Dendritic cell treated with granulocyte-macrophage colony-stimulating factor and Interleukin-4, amounts not matched to agents 40 ng/mL and 50 ng/mL, for 4 days (primary cell): ENCODE results near the gene HSPH1.
A peak's percentile ranks its signal among the peaks of the same experiment; 100 is the strongest.
"Not testable (repeated sequence)": the region's sequence is repeated elsewhere in the genome, so short reads cannot be mapped to it uniquely, and the experiment has no call there.

Experiments used
- H3K27ac Mint-ChIP-seq: one replicate; pipeline ENCODE4 v1.8.0; 2022; ENCODE audit warnings: mild to moderate bottlenecking, mixed read lengths
- H3K27me3 Mint-ChIP-seq: one replicate; pipeline ENCODE4 v1.8.0; 2022; ENCODE audit warnings: mild to moderate bottlenecking, mixed read lengths
- H3K36me3 Mint-ChIP-seq: one replicate; pipeline ENCODE4 v1.8.0; 2022; ENCODE audit warnings: low read depth, mixed read lengths
- H3K4me1 Mint-ChIP-seq: one replicate; pipeline ENCODE4 v1.8.0; 2022; ENCODE audit warnings: low read depth, mixed read lengths
- H3K4me3 Mint-ChIP-seq: one replicate; pipeline ENCODE4 v1.8.0; 2022; ENCODE audit warnings: mild to moderate bottlenecking, moderate library complexity, mixed read lengths
- H3K9me3 Mint-ChIP-seq: one replicate; pipeline ENCODE4 v1.8.0; 2022; ENCODE audit warnings: mixed read lengths
- intact Hi-C: fragments of 100-400 bp; cut with micrococcal nuclease; formaldehyde crosslinking; loops from one replicate; pipeline ENCODE4 v1.15.0; 2022

HSPH1 gene

GRCh38 chr13:31111136-31111535 is 50.6 kb downstream of the HSPH1 start:
- Mint-ChIP-seq H3K36me3 (no peaks in the 10 kb centered on the region), H3K4me3 (no peak overlapping the region), H3K27ac (no peak overlapping the region), H3K27me3 (peaks cover 38% of the 10 kb centered on the region), H3K9me3 (no peaks in the 10 kb centered on the region), H3K4me1 (peaks cover 17% of the 10 kb centered on the region)
- intact Hi-C loops: no loop called here

- intact Hi-C loops: no loop called here
- H3K9me3 Mint-ChIP-seq: no peaks in the 10 kb centered on the region
- H3K4me3 Mint-ChIP-seq: no peak overlapping the region
- H3K4me1 Mint-ChIP-seq: peaks cover 17% of the 10 kb centered on the region
- H3K27ac Mint-ChIP-seq: peak overlapping the region; percentile 20
- H3K27me3 Mint-ChIP-seq: peaks cover 34% of the 10 kb centered on the region
- no peaks in the 10 kb centered on the region for H3K36me3 Mint-ChIP-seq
Observed at GRCh38 chr13:31110617-31111016, 51.1 kb downstream of the HSPH1 start.

- intact Hi-C loops: no loop called here
Observed at GRCh38 chr13:31110169-31110568, 51.5 kb downstream of the HSPH1 start.

GRCh38 chr13:31107109-31107508 is 54.6 kb downstream of the HSPH1 start:
- H3K4me1 Mint-ChIP-seq: peaks cover 12% of the 10 kb centered on the region
- no peaks in the 10 kb centered on the region for H3K36me3 Mint-ChIP-seq
- intact Hi-C loops: no loop called here
- no peaks in the 10 kb centered on the region for H3K9me3 Mint-ChIP-seq
- H3K27me3 Mint-ChIP-seq: peaks cover 34% of the 10 kb centered on the region
- no peak overlapping the region for H3K4me3 Mint-ChIP-seq
- H3K27ac Mint-ChIP-seq: no peak overlapping the region

More at GRCh38 chr13:31110169-31110568, 51.5 kb downstream of the HSPH1 start:
- no peaks in the 10 kb centered on the region for H3K9me3 Mint-ChIP-seq
- peaks cover 34% of the 10 kb centered on the region for H3K27me3 Mint-ChIP-seq
- no peak overlapping the region for H3K4me3 Mint-ChIP-seq
- no peaks in the 10 kb centered on the region for H3K36me3 Mint-ChIP-seq
- peaks cover 17% of the 10 kb centered on the region for H3K4me1 Mint-ChIP-seq
- H3K27ac Mint-ChIP-seq: peak overlapping the region; percentile 20

- no peak overlapping the region for H3K27ac Mint-ChIP-seq
Observed at GRCh38 chr13:31105856-31106255, 55.8 kb downstream of the HSPH1 start.

GRCh38 chr13:31105020-31105795 is 56.5 kb downstream of the HSPH1 start:
- H3K9me3 Mint-ChIP-seq: no peaks in the 10 kb centered on the region
- H3K4me3 Mint-ChIP-seq: no peak overlapping the region
- no peaks in the 10 kb centered on the region for H3K4me1 Mint-ChIP-seq
- H3K27me3 Mint-ChIP-seq: peaks cover 51% of the 10 kb centered on the region
- intact Hi-C loops: no loop called here
- H3K36me3 Mint-ChIP-seq: no peaks in the 10 kb centered on the region
- no peak overlapping the region for H3K27ac Mint-ChIP-seq

More at GRCh38 chr13:31105856-31106255, 55.8 kb downstream of the HSPH1 start:
- intact Hi-C loops: no loop called here
- Mint-ChIP-seq H3K27me3 (peaks cover 45% of the 10 kb centered on the region), H3K4me1 (peaks cover under 1% of the 10 kb centered on the region), H3K36me3 (no peaks in the 10 kb centered on the region), H3K9me3 (no peaks in the 10 kb centered on the region), H3K4me3 (no peak overlapping the region)

GRCh38 chr13:31102905-31103304 is 58.8 kb downstream of the HSPH1 start:
- Mint-ChIP-seq H3K9me3 (no peaks in the 10 kb centered on the region), H3K36me3 (no peaks in the 10 kb centered on the region), H3K4me1 (no peaks in the 10 kb centered on the region), H3K4me3 (no peak overlapping the region), H3K27ac (no peak overlapping the region), H3K27me3 (peaks cover 61% of the 10 kb centered on the region)
- intact Hi-C loops: no loop called here

GRCh38 chr13:31101472-31102170 is 60.1 kb downstream of the HSPH1 start:
- Mint-ChIP-seq H3K4me1 (no peaks in the 10 kb centered on the region), H3K27me3 (peaks cover 63% of the 10 kb centered on the region), H3K9me3 (no peaks in the 10 kb centered on the region)

DNA sequence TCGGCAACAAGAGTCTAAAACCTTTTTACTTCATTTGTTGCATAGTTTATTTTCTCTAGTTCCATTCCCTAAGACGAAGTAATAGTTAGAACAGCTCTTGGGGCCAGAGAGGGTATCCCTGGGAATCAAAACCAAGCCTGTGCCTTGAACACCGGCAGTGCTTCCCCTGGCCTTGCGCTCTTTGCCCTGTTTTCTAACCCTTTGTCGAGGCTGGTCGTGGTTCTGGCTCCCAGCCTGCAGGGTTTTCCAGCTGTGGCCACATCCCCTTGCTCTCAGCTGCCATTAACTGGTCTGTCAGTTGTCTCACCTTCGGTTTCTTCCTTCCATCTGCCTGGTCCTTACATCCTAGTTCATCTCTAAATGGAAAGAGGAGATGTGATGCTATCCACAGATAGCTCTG is 61.0 kb downstream of the HSPH1 start:
- Mint-ChIP-seq H3K9me3 (no peaks in the 10 kb centered on the region), H3K36me3 (no peaks in the 10 kb centered on the region), H3K27ac (no peak overlapping the region), H3K4me1 (no peaks in the 10 kb centered on the region), H3K27me3 (peaks cover 65% of the 10 kb centered on the region), H3K4me3 (no peak overlapping the region)
- intact Hi-C loops: no loop called here

More at GRCh38 chr13:31101472-31102170, 60.1 kb downstream of the HSPH1 start:
- H3K36me3 Mint-ChIP-seq: no peaks in the 10 kb centered on the region
- no peak overlapping the region for H3K4me3 Mint-ChIP-seq
- no peak overlapping the region for H3K27ac Mint-ChIP-seq
- intact Hi-C loops: no loop called here

DNA sequence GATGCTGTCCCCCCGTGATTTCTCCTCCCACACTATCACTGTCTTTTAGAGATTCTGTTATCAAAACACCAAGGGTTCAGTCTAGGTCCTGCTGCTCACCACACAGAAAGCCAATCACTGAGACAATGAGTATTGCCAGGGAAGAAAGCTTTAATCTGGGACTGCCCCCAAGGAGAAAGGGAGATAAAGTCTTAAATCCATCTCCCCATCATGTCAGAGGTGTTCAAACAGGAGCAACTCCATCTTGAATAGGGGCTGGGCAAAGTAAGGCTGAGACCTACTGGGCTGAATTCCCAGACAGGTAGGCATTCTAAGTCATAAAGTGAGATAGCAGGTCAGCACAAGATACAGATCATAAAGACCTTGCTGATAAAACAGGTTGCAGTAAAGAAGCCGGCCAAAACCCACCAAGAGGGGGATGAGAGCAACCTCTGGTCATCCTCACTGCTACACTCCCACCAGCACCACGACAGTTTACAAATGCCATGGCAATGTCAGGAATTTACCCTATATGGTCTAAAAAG is 63.7 kb downstream of the HSPH1 start:
- H3K4me1 Mint-ChIP-seq, H3K27ac Mint-ChIP-seq, H3K9me3 Mint-ChIP-seq, intact Hi-C loops, H3K4me3 Mint-ChIP-seq, H3K36me3 Mint-ChIP-seq: not testable (repeated sequence)
- H3K27me3 Mint-ChIP-seq: peaks cover 55% of the 10 kb centered on the region

GRCh38 chr13:31096654-31097302 is 64.9 kb downstream of the HSPH1 start:
- H3K27me3 Mint-ChIP-seq: peaks cover 49% of the 10 kb centered on the region
- H3K4me1 Mint-ChIP-seq: peaks cover 11% of the 10 kb centered on the region
- intact Hi-C loops: no loop called here

GRCh38 chr13:31094331-31095015 is 67.2 kb downstream of the HSPH1 start:
- Mint-ChIP-seq H3K9me3 (no peaks in the 10 kb centered on the region), H3K4me1 (peaks cover 23% of the 10 kb centered on the region), H3K27me3 (peaks cover 39% of the 10 kb centered on the region), H3K27ac (peak overlapping the region; percentile 30), H3K4me3 (no peak overlapping the region), H3K36me3 (no peaks in the 10 kb centered on the region)
- intact Hi-C loops: no loop called here

More at GRCh38 chr13:31096654-31097302, 64.9 kb downstream of the HSPH1 start:
- H3K27ac Mint-ChIP-seq: no peak overlapping the region
- no peaks in the 10 kb centered on the region for H3K9me3 Mint-ChIP-seq
- no peak overlapping the region for H3K4me3 Mint-ChIP-seq
- no peaks in the 10 kb centered on the region for H3K36me3 Mint-ChIP-seq

GRCh38 chr13:31093145-31093885 is 68.4 kb downstream of the HSPH1 start:
- Mint-ChIP-seq H3K27me3 (peaks cover 28% of the 10 kb centered on the region), H3K36me3 (no peaks in the 10 kb centered on the region), H3K4me3 (no peak overlapping the region), H3K9me3 (no peaks in the 10 kb centered on the region), H3K27ac (peak overlapping the region; percentile 56), H3K4me1 (peaks cover 23% of the 10 kb centered on the region)
- intact Hi-C loops: no loop called here
